Epithelial cell of proximal tubule (primary cell): Measurements from ENCODE around the gene RABL6. TPM values are rescaled to one million over a fixed set of nuclear protein-coding genes. Genes with fewer than 3 reads are reported as not detected.
A peak's percentile ranks its signal among the peaks of the same experiment; 100 is the strongest.
"Not testable (repeated sequence)": the region's sequence is repeated elsewhere in the genome, so short reads cannot be mapped to it uniquely, and the experiment has no call there.

Experiments
- DNase-seq: peaks from one replicate; pipeline ENCODE4 v3.0.0-alpha.2; 2011; ENCODE audit warnings: low read depth
- H3K4me3 ChIP-seq: 2 replicates; pipeline ENCODE4 v1.5.1; 2011; ENCODE audit warnings: low read depth, mild to moderate bottlenecking, low read length
- CTCF ChIP-seq: conservative IDR thresholded peaks from 2 replicates; pipeline ENCODE4 v1.5.1; 2012; ENCODE audit warnings: low read depth, mild to moderate bottlenecking, low read length
- total RNA-seq: library from RNA; depleted of rRNA; stranded (reverse); fragments of >200 nt; gene quantifications from 2 replicates; pipeline ENCODE4 v1.2.3, GENCODE V29; 2015

Gene RABL6
- total RNA-seq, 1 donor from 2014 or later: 114 TPM

- no peak for DNase-seq
- no peak for TF ChIP-seq CTCF
- H3K4me3 ChIP-seq: no peak overlapping the region
These were observed 54.2 kb downstream of the RABL6 start for GRCh38 chr9:136861874-136862457.

GRCh38 chr9:136862849-136863622 lies 55.3 kb downstream of the RABL6 start:
- DNase-seq: no peak
- no peak overlapping the region for H3K4me3 ChIP-seq
- TF ChIP-seq CTCF: no peak

- no peak overlapping the region for H3K4me3 ChIP-seq
- DNase-seq: no peak
- no peak for TF ChIP-seq CTCF
These were observed 56.0 kb downstream of the RABL6 start for GRCh38 chr9:136863623-136864273.

- H3K4me3 ChIP-seq: peak overlapping the region; percentile 72
- no peak for TF ChIP-seq CTCF
- DNase-seq: no peak
These were observed 57.5 kb downstream of the RABL6 start for GRCh38 chr9:136865041-136865767.

GRCh38 chr9:136865768-136866103 lies 58.0 kb downstream of the RABL6 start:
- H3K4me3 ChIP-seq: peak overlapping the region; percentile 72
- DNase-seq: no peak
- no peak for TF ChIP-seq CTCF

- H3K4me3 ChIP-seq: peak overlapping the region; percentile 72
- not testable (repeated sequence) for DNase-seq
These were observed 59.2 kb downstream of the RABL6 start for GRCh38 chr9:136866898-136867421.

- no peak for TF ChIP-seq CTCF
- no peak for DNase-seq
- no peak overlapping the region for H3K4me3 ChIP-seq
These were observed 59.7 kb downstream of the RABL6 start for GRCh38 chr9:136867480-136867879.
